ENCODE results near the gene ATAD3A. TPM values are rescaled to one million over a fixed set of nuclear protein-coding genes. Genes with fewer than 3 reads are reported as not detected.

Gene ATAD3A
- total RNA-seq, 2 experiments from 2014 or later, result 31.9 to 32.3 TPM

- no peak overlapping the region for H3K27ac Mint-ChIP-seq
- peaks cover 1% of the 10 kb centered on the region for H3K4me1 Mint-ChIP-seq
- H3K36me3 Mint-ChIP-seq (ENCODE audit: low read depth), result peaks cover 18% of the 10 kb centered on the region
- CTCF ChIA-PET, result interaction anchor here (0.6 kb wide), 1 partner anchor 334 kb away, joined by 3 read pairs; no protein-coding TSS in a partner anchor
- no peaks in the 10 kb centered on the region for H3K27me3 Mint-ChIP-seq
- H3K4me3 Mint-ChIP-seq, result no peak overlapping the region
- DNase-seq, result no peak
- POLR2A ChIA-PET, result no interaction called here
- peaks cover 5% of the 10 kb centered on the region for H3K9me3 Mint-ChIP-seq
These were observed 22.6 kb downstream of the ATAD3A start for GRCh38 chr1:1534401-1535154.

- DNase-seq, result no peak
- H3K4me1 Mint-ChIP-seq, result peaks cover 1% of the 10 kb centered on the region
- H3K27ac Mint-ChIP-seq, result no peak overlapping the region
- H3K36me3 Mint-ChIP-seq (ENCODE audit: low read depth), result peaks cover 10% of the 10 kb centered on the region
- ChIA-PET CTCF (interaction anchor here (0.7 kb wide), 1 partner anchor 33 kb away, joined by 3 read pairs; no protein-coding TSS in a partner anchor), POLR2A (no interaction called here)
- no peak overlapping the region for H3K4me3 Mint-ChIP-seq
- peaks cover 5% of the 10 kb centered on the region for H3K9me3 Mint-ChIP-seq
- no peaks in the 10 kb centered on the region for H3K27me3 Mint-ChIP-seq
These were observed 23.4 kb downstream of the ATAD3A start for GRCh38 chr1:1535201-1536018.

GRCh38 chr1:1536019-1536937 is 24.3 kb downstream of the ATAD3A start:
- POLR2A ChIA-PET, result no interaction called here
- peaks cover 5% of the 10 kb centered on the region for H3K9me3 Mint-ChIP-seq
- no peak overlapping the region for H3K27ac Mint-ChIP-seq

GRCh38 chr1:1536938-1537546 is 25.1 kb downstream of the ATAD3A start:
- peaks cover 5% of the 10 kb centered on the region for H3K36me3 Mint-ChIP-seq (ENCODE audit: low read depth)
- DNase-seq, result no peak
- no peak overlapping the region for H3K27ac Mint-ChIP-seq
- H3K9me3 Mint-ChIP-seq, result peaks cover 2% of the 10 kb centered on the region
- H3K27me3 Mint-ChIP-seq, result no peaks in the 10 kb centered on the region
- peaks cover 4% of the 10 kb centered on the region for H3K4me1 Mint-ChIP-seq
- H3K4me3 Mint-ChIP-seq, result no peak overlapping the region
- ChIA-PET CTCF (no interaction called here), POLR2A (no interaction called here)

More at GRCh38 chr1:1536019-1536937, 24.3 kb downstream of the ATAD3A start:
- peaks cover 5% of the 10 kb centered on the region for H3K36me3 Mint-ChIP-seq (ENCODE audit: low read depth)
- peaks cover 1% of the 10 kb centered on the region for H3K4me1 Mint-ChIP-seq
- no peak for DNase-seq
- CTCF ChIA-PET, result interaction anchor here (0.5 to 0.7 kb wide), 2 partner anchors 34 to 1445 kb away, joined by 3 read pairs; no protein-coding TSS in a partner anchor
- H3K4me3 Mint-ChIP-seq, result no peak overlapping the region
- no peaks in the 10 kb centered on the region for H3K27me3 Mint-ChIP-seq

GRCh38 chr1:1537626-1538250 is 25.8 kb downstream of the ATAD3A start:
- H3K27me3 Mint-ChIP-seq, result no peaks in the 10 kb centered on the region
- DNase-seq, result no peak
- peaks cover 5% of the 10 kb centered on the region for H3K36me3 Mint-ChIP-seq (ENCODE audit: low read depth)
- POLR2A ChIA-PET, result no interaction called here
- no peak overlapping the region for H3K27ac Mint-ChIP-seq
- H3K4me1 Mint-ChIP-seq, result peaks cover 4% of the 10 kb centered on the region
- CTCF ChIA-PET, result no interaction called here
- H3K9me3 Mint-ChIP-seq, result no peaks in the 10 kb centered on the region
- no peak overlapping the region for H3K4me3 Mint-ChIP-seq

GRCh38 chr1:1538334-1538733 is 26.4 kb downstream of the ATAD3A start:
- no peaks in the 10 kb centered on the region for H3K27me3 Mint-ChIP-seq
- H3K4me3 Mint-ChIP-seq, result no peak overlapping the region
- POLR2A ChIA-PET, result no interaction called here

GRCh38 chr1:1538989-1539309 is 27.0 kb downstream of the ATAD3A start:
- ChIA-PET CTCF (interaction anchor here (1.0 kb wide), 1 partner anchor 196 kb away, joined by 3 read pairs; no protein-coding TSS in a partner anchor), POLR2A (no interaction called here)
- Mint-ChIP-seq H3K27me3 (no peaks in the 10 kb centered on the region), H3K4me1 (peaks cover 4% of the 10 kb centered on the region), H3K9me3 (no peaks in the 10 kb centered on the region), H3K4me3 (no peak overlapping the region), H3K27ac (no peak overlapping the region), H3K36me3 (ENCODE audit: low read depth) (peaks cover 8% of the 10 kb centered on the region)
- DNase-seq, result no peak

More at GRCh38 chr1:1538334-1538733, 26.4 kb downstream of the ATAD3A start:
- no peak for DNase-seq
- CTCF ChIA-PET, result no interaction called here
- H3K36me3 Mint-ChIP-seq (ENCODE audit: low read depth), result peaks cover 8% of the 10 kb centered on the region
- H3K27ac Mint-ChIP-seq, result no peak overlapping the region
- no peaks in the 10 kb centered on the region for H3K9me3 Mint-ChIP-seq
- peaks cover 4% of the 10 kb centered on the region for H3K4me1 Mint-ChIP-seq

- no peak for DNase-seq
- peaks cover 4% of the 10 kb centered on the region for H3K4me1 Mint-ChIP-seq
- H3K36me3 Mint-ChIP-seq (ENCODE audit: low read depth), result peaks cover 8% of the 10 kb centered on the region
- no peak overlapping the region for H3K4me3 Mint-ChIP-seq
- ChIA-PET POLR2A (no interaction called here), CTCF (interaction anchor here (1.0 kb wide), 1 partner anchor 196 kb away, joined by 3 read pairs; no protein-coding TSS in a partner anchor)
- no peaks in the 10 kb centered on the region for H3K27me3 Mint-ChIP-seq
- H3K9me3 Mint-ChIP-seq, result no peaks in the 10 kb centered on the region
- H3K27ac Mint-ChIP-seq, result no peak overlapping the region
These were observed 27.5 kb downstream of the ATAD3A start for GRCh38 chr1:1539310-1540089.

- ChIA-PET CTCF (interaction anchor here (1.0 kb wide), 1 partner anchor 197 kb away, joined by 3 read pairs; no protein-coding TSS in a partner anchor), POLR2A (no interaction called here)
- peaks cover 4% of the 10 kb centered on the region for H3K4me1 Mint-ChIP-seq
- no peaks in the 10 kb centered on the region for H3K9me3 Mint-ChIP-seq
- peak; percentile 49 for DNase-seq
- no peak within 1 kb of the TSS for H3K27ac Mint-ChIP-seq
- no peak within 1 kb of the TSS for H3K4me3 Mint-ChIP-seq
- H3K36me3 Mint-ChIP-seq (ENCODE audit: low read depth), result peaks cover 9% of the 10 kb centered on the region
- no peaks in the 10 kb centered on the region for H3K27me3 Mint-ChIP-seq
These were observed 28.3 kb downstream of the ATAD3A start, which contains the start of gene TMEM240 for GRCh38 chr1:1540090-1540817. TSS of gene TMEM240 (minus strand) at chr1:1540624. CDS start at chr1:1540346, 278 bp downstream.

- Mint-ChIP-seq H3K36me3 (ENCODE audit: low read depth) (peaks cover 10% of the 10 kb centered on the region), H3K27ac (no peak overlapping the region), H3K4me1 (peaks cover 4% of the 10 kb centered on the region), H3K27me3 (no peaks in the 10 kb centered on the region), H3K9me3 (no peaks in the 10 kb centered on the region), H3K4me3 (no peak overlapping the region)
- no peak for DNase-seq
- POLR2A ChIA-PET, result no interaction called here
- CTCF ChIA-PET, result no interaction called here
These were observed 29.1 kb downstream of the ATAD3A start for GRCh38 chr1:1540818-1541628.
